Measurements from ENCODE around the gene TAC3. TPM values are rescaled to one million over a fixed set of nuclear protein-coding genes. Genes with fewer than 3 reads are reported as not detected.

TAC3 gene
- total RNA-seq, 1 experiment from 2014 or later = not detected

DNA sequence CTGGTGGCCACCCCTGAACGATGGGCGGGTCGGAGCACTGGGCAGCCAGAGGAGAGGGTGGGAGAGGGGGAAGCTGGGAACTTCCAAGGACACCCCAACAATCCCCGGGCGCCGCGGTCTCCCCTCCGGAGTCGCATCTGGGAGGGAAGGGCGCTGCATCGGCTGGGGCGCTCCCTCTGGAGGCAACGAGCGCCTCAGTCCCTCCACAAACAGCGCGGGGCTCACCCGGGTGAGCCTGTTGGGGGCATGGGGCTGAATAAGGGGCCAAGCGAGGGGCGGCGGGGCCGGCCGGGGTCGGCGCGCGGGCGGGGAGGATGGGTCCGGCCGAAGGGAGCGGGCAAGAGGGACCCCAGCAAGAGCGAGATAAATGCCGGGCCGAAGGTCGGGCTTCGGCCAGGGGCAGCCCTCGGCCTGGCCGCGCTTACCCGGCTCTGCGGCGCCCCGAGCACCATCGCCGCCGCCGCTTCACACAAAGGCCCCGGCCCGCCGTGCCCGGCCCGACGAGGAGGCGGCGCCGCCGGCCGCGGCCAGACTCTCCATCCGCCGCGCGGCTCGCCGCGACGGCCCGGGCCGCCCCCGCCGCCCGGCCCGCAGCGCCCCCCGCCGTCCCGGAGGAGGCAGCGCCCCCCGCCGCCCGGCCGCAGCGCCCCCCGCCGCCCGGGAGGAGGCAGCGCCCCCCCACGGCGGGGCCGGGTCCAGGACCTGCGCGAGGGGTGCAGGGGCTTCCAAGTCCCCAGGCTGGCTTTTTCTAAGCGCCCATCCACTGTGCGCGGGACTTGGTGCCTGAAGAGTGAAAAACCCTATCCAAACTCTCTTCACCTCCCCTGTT lies 10.1 kb downstream of the TAC3 start, which contains the start of gene ZBTB39:
TSS of gene ZBTB39 (minus strand) at position 567 of the 829 bp plus-strand sequence. CDS start 1,629 bp downstream, outside the sequence.
- peak; percentile 53 for DNase-seq (ENCODE audit: low spot score)

GRCh38 chr12:57004651-57005050 lies 11.7 kb downstream of the TAC3 start:
- DNase-seq (ENCODE audit: low spot score) = no peak

DNA sequence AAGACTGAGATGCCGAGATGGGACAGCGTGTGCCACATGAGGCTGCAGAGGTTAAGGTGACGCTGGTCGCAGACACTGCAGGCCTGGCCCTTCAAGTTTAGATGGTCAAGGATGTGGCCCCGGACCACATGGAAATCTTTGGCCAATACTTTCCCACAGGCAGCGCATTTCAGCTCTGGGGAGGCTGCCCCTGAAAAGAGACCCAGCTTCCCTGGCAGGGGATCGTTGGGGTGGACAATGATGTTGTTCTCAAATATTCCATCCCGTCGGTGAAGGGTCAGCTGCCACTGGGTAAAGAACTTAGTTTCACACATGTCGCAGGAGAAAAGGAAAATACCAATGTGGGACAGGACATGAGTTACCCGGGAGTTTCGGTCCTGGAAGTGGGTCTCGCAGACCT lies 12.9 kb downstream of the TAC3 start:
- no peak for DNase-seq (ENCODE audit: low spot score)

DNA sequence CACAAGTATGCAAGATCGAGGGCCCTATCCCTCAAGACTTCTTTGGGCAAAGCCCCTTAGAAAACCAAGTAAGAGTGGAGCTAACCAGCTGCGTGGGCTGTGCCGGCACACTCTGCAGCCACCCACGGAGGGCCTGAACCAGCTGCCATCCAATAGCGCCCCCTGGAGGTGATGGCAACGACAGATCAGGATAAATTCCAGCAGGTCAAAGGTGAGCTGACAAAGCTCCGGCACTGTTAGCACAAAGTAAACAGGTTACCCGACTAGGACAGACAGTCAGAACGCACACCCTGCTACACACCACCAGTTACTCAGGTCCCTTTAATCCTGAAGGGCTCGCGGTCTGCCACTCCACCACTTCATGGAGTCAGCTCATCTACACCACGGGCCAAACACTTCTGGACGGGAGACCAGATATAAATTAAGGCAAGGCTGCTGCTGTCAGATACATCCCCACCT lies 14.9 kb downstream of the TAC3 start:
- peak; percentile 81 for DNase-seq (ENCODE audit: low spot score)

GRCh38 chr12:57000393-57000792 lies 15.9 kb downstream of the TAC3 start:
- no peak for DNase-seq (ENCODE audit: low spot score)

DNA sequence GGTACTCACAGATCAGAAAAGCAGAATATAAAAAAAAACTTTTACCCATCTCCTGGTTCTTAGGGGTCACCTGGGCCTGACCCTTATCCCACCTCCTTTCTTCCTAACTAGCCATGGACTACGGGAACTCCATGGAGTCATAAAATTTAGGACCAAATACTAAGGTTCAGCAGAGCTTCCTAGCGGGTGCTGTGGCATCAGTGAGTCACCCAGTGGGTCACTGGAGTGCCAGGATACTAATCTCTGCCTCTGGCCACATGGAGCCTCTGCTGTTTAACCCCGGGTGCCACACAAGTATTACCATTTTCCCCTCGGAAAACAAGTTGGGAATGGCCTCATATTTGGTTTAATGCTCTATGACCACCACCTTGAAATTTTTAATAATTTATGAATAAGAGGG lies 16.9 kb downstream of the TAC3 start:
- DNase-seq (ENCODE audit: low spot score) = no peak

GRCh38 chr12:56998981-56999380 lies 17.3 kb downstream of the TAC3 start:
- DNase-seq (ENCODE audit: low spot score) = no peak

GRCh38 chr12:56998316-56998715 lies 18.0 kb downstream of the TAC3 start:
- DNase-seq (ENCODE audit: low spot score) = no peak

DNA sequence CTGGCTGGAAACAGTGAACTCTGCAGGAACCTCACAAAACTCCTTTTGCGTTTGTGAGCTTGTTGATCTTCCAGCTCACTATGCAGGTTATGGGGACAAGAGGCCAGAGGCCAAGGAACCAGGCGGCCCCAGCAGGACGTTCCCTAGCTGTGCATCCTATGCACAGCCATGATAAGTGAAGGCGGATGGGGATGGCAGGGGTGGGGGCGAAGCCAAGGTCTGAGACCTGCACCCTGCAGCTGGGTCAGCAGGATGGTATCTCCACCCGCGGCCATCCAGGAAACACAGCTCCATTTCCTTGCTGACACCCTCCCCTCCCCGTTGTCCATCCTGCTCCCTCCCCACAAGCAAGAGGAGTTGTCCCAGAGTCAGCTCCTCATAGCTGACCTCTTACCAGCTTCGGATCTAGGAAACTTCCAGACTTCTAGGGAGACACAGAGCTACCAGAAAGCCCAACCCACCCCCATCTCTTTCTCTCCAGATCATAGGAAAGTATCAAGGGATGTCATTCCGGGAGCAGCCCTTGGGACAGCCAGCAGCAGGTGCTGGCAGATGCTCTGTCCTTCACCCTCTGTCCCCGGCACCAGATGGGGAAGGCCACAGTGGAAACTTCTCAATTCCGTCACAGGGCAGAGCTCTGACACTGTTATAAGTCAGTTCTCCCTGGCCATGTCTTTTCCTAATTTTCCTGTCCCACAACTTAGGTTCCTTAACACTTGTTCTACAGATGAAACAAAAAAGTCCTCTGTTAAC lies 19.4 kb downstream of the TAC3 start:
- DNase-seq (ENCODE audit: low spot score) = no peak

DNA sequence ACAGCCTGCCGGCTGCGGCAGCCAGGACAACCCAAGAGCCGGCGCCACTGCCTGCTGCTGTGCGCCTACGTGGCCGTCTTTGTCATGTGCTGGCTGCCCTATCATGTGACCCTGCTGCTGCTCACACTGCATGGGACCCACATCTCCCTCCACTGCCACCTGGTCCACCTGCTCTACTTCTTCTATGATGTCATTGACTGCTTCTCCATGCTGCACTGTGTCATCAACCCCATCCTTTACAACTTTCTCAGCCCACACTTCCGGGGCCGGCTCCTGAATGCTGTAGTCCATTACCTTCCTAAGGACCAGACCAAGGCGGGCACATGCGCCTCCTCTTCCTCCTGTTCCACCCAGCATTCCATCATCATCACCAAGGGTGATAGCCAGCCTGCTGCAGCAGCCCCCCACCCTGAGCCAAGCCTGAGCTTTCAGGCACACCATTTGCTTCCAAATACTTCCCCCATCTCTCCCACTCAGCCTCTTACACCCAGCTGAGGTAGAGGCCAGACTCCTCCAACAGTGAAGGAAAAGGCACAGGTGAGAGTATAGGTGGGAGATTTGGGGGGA lies 20.3 kb downstream of the TAC3 start:
- DNase-seq (ENCODE audit: low spot score) = no peak

GRCh38 chr12:56995201-56995929 lies 21.0 kb downstream of the TAC3 start:
- DNase-seq (ENCODE audit: low spot score) = no peak

DNA sequence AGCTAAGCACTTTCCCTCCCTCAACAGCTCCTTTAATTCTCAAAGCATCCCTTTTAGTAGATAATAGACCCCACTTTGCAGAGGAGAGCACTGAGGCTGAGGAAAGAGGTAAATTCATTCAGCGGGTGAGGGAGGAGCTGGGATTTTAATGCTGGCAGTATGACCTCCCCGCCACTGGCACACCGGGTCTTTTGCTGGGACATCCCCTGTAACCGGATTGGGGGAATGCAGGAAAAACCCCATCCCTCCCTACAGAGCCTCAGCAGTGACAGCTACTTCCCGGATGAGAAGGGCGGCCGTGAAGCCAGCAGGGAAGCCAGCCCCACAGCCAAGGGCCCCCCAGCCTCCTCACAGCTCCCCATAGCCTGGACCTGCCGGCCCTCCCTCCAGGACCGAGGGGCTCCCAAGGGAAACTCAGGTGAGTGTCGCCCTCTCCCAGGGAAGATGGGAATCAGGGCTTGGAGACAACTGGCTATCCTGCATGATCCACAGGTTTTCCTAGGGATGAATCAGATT lies 22.0 kb downstream of the TAC3 start:
- DNase-seq (ENCODE audit: low spot score) = no peak

DNA sequence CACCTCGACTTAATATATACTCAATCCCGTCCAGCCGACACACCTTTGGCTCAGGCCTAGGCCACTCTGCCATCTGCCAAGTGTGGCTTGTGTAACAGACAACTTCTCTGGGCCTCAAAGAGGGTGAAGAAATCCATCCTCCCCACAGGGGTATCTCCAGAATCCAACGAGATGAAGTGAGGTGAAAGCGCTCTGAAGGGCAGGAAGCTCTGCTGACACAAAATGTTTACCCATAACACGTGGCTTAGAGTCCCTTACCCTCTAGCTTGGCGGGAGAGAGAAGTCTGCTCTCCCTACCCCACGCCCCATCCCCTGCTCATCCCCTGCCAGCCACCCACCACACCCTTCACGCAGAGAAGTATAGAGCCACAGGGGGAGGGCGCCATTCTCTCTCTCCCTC lies 23.0 kb downstream of the TAC3 start:
- no peak for DNase-seq (ENCODE audit: low spot score)

GRCh38 chr12:56991319-56992246 lies 24.7 kb downstream of the TAC3 start:
- DNase-seq (ENCODE audit: low spot score) = peak; percentile 15

DNA sequence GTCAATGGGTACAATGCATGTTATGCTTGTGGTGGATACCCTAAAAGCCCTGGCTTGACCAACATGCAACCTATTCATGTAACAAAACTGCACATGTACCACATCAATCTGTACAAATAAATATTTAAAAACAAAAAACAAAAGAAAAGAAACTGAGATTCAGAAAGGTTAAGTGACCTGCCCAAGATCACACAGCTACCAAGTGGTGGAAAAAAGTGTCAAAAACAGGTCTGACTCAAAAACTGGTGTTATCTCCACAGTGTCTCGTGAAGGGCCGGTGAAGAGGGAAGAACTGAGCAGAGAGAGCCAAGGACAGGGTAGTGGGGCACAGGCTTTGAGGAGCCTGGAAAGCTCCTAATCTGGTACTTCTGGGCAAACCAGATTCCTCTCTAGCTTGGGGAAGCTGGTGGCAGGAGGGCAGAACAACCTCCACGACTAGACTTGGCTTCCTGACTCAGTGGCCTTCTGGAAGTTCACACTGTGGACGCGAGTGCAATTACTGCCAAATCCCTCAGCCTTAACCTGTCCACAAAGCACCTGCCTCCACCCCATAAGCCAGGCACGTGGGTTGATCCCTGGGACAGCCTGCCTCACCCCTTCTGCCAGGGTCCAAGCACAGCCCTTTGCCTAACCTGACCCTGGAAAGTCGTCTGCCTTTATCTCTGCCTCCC lies 25.5 kb downstream of the TAC3 start:
- DNase-seq (ENCODE audit: low spot score) = no peak

GRCh38 chr12:56989861-56990610 lies 26.3 kb downstream of the TAC3 start:
- DNase-seq (ENCODE audit: low spot score) = no peak

GRCh38 chr12:56988207-56988739 lies 28.1 kb downstream of the TAC3 start:
- no peak for DNase-seq (ENCODE audit: low spot score)

DNA sequence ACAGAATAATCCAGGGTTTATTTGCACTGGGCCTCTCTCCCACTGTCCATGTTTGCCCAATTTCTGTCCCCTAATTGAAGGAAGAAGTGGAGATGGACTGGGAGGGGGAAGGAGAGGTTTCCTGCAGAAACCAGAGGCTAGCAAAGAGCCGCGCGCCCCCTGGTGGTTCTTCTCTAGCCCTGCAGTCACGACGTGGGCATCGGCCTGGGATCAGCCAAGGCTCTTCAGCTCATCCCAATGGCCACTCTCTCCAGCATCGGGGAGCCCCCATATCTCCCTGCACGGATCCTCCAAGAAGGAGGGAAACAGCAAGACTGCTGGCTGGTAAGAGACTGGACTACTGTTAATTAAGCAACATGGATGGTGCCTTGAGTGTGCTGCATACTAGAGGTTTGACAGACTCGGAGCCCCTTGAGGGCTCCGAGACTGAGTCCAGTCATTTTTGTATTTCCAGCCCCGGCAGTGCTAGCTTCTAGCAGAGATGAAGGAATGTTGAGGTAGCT lies 28.7 kb downstream of the TAC3 start:
- peak; percentile 83 for DNase-seq (ENCODE audit: low spot score)
